Hematopoietic multipotent progenitor cell treated with erythropoietin and hydrocortisone succinate and interleukin-3 and kit ligand, for 8 days (in vitro differentiated cells): Measurements from ENCODE around the gene C2orf15.
A peak's percentile ranks its signal among the peaks of the same experiment; 100 is the strongest.
"Not testable (repeated sequence)": the region's sequence is repeated elsewhere in the genome, so short reads cannot be mapped to it uniquely, and the experiment has no call there.

ENCODE experiments used
- DNase-seq: peaks from one replicate; pipeline ENCODE4 v3.0.0-alpha.2; 2015

C2orf15 gene

GRCh38 chr2:99169534-99169933, 28.0 kb downstream of the C2orf15 start:
- DNase-seq: no peak

- no peak for DNase-seq
Observed at GRCh38 chr2:99171377-99172140, 30.1 kb downstream of the C2orf15 start.

GRCh38 chr2:99180755-99181623, 39.5 kb downstream of the C2orf15 start, which contains the start of the genes MITD1 and MRPL30:
TSS of gene MITD1 (minus strand) at chr2:99181058. CDS start at chr2:99180981, 77 bp downstream.
TSS of gene MRPL30 (plus strand) at chr2:99181184. CDS start at chr2:99186204, 5,020 bp downstream.
- DNase-seq: peak; percentile 96

GRCh38 chr2:99181624-99182000, 40.1 kb downstream of the C2orf15 start:
- DNase-seq: peak; percentile 46

GRCh38 chr2:99183025-99183424, 41.5 kb downstream of the C2orf15 start:
- DNase-seq: no peak

GRCh38 chr2:99184811-99185210, 43.3 kb downstream of the C2orf15 start:
- DNase-seq: no peak

- DNase-seq: no peak
Observed at GRCh38 chr2:99187011-99187410, 45.5 kb downstream of the C2orf15 start.

GRCh38 chr2:99188357-99188756, 46.9 kb downstream of the C2orf15 start:
- DNase-seq: no peak

- no peak for DNase-seq
Observed at GRCh38 chr2:99190548-99190947, 49.0 kb downstream of the C2orf15 start.

- DNase-seq: not testable (repeated sequence)
Observed at GRCh38 chr2:99192364-99192763, 50.9 kb downstream of the C2orf15 start.

GRCh38 chr2:99198103-99198841, 56.8 kb downstream of the C2orf15 start:
- DNase-seq: no peak

GRCh38 chr2:99200076-99200800, 58.7 kb downstream of the C2orf15 start:
- DNase-seq: no peak
